Midbrain (tissue), 1 donor: ENCODE measurements around the gene PDE6C.
A peak's percentile ranks its signal among the peaks of the same experiment; 100 is the strongest.

Experiments used
- DNase-seq: peaks from one replicate; lab custom pipeline; 2025; lab: John Stamatoyannopoulos, UW

PDE6C gene

GRCh38 chr10:93612311-93612710 lies at the start of gene PDE6C:
Gene PDE6C (plus strand): TSS chr10:93612537. CDS start chr10:93612726, 189 bp downstream.
- DNase-seq = no peak

- DNase-seq = no peak
Observed at GRCh38 chr10:93565446-93565845, 46.9 kb upstream of the PDE6C start.

- no peak for DNase-seq
Observed at GRCh38 chr10:93566435-93567276, 45.7 kb upstream of the PDE6C start, which contains the start of gene FFAR4. Gene FFAR4 (plus strand): TSS chr10:93566665. CDS start chr10:93566721, 56 bp downstream.

- no peak for DNase-seq
Observed at GRCh38 chr10:93567277-93568104, 44.8 kb upstream of the PDE6C start.

GRCh38 chr10:93568105-93568390 lies 44.3 kb upstream of the PDE6C start:
- no peak for DNase-seq

- DNase-seq = no peak
Observed at GRCh38 chr10:93570383-93570782, 42.0 kb upstream of the PDE6C start.

GRCh38 chr10:93572606-93573005 lies 39.7 kb upstream of the PDE6C start:
- DNase-seq = no peak

- peak; percentile 25 for DNase-seq
Observed at GRCh38 chr10:93573051-93573909, 39.1 kb upstream of the PDE6C start.

GRCh38 chr10:93573924-93574323 lies 38.4 kb upstream of the PDE6C start:
- no peak for DNase-seq

GRCh38 chr10:93576888-93577287 lies 35.4 kb upstream of the PDE6C start:
- DNase-seq = no peak

- DNase-seq = no peak
Observed at GRCh38 chr10:93577565-93577964, 34.8 kb upstream of the PDE6C start.

GRCh38 chr10:93579089-93579488 lies 33.2 kb upstream of the PDE6C start:
- DNase-seq = no peak

- no peak for DNase-seq
Observed at GRCh38 chr10:93579985-93580711, 32.2 kb upstream of the PDE6C start.

GRCh38 chr10:93580828-93581227 lies 31.5 kb upstream of the PDE6C start:
- no peak for DNase-seq

GRCh38 chr10:93584445-93584844 lies 27.9 kb upstream of the PDE6C start:
- DNase-seq = no peak

- no peak for DNase-seq
Observed at GRCh38 chr10:93589648-93590562, 22.4 kb upstream of the PDE6C start.

- no peak for DNase-seq
Observed at GRCh38 chr10:93590638-93591037, 21.7 kb upstream of the PDE6C start.

GRCh38 chr10:93591065-93591808 lies 21.1 kb upstream of the PDE6C start:
- DNase-seq = no peak

GRCh38 chr10:93593254-93593653 lies 19.1 kb upstream of the PDE6C start:
- no peak for DNase-seq

- DNase-seq = no peak
Observed at GRCh38 chr10:93593749-93594148, 18.6 kb upstream of the PDE6C start.
